ENCODE data around the gene STKLD1.
"Not testable (repeated sequence)": the region's sequence is repeated elsewhere in the genome, so short reads cannot be mapped to it uniquely, and the experiment has no call there.

STKLD1 gene

GRCh38 chr9:133445293-133445969 is 69.3 kb downstream of the STKLD1 start:
- DNase-seq: no peak

- DNase-seq: no peak
These were observed 72.4 kb downstream of the STKLD1 start for GRCh38 chr9:133448487-133448972.

- no peak for DNase-seq
These were observed 73.6 kb downstream of the STKLD1 start for GRCh38 chr9:133449760-133450159.

- DNase-seq: not testable (repeated sequence)
These were observed 75.7 kb downstream of the STKLD1 start for GRCh38 chr9:133451865-133452264.

- no peak for DNase-seq
These were observed 76.4 kb downstream of the STKLD1 start for GRCh38 chr9:133452562-133452961.

GRCh38 chr9:133453651-133454050 is 77.5 kb downstream of the STKLD1 start:
- no peak for DNase-seq

- DNase-seq: no peak
These were observed 78.2 kb downstream of the STKLD1 start for GRCh38 chr9:133454325-133454724.

- DNase-seq: no peak
These were observed 78.9 kb downstream of the STKLD1 start for GRCh38 chr9:133454943-133455673.
